HG02571 (cell line): ENCODE results near the gene ANXA4.
A peak's percentile ranks its signal among the peaks of the same experiment; 100 is the strongest.
"Not testable (repeated sequence)": the region's sequence is repeated elsewhere in the genome, so short reads cannot be mapped to it uniquely, and the experiment has no call there.

Experiments used
- ATAC-seq: cut with Tn5 transposase; IDR thresholded peaks from one replicate; pipeline ENCODE4 v1.9.1; 2021; ENCODE audit warnings: mild to moderate bottlenecking, moderate library complexity; ENCODE audit not compliant: unreplicated experiment

The ANXA4 gene

DNA sequence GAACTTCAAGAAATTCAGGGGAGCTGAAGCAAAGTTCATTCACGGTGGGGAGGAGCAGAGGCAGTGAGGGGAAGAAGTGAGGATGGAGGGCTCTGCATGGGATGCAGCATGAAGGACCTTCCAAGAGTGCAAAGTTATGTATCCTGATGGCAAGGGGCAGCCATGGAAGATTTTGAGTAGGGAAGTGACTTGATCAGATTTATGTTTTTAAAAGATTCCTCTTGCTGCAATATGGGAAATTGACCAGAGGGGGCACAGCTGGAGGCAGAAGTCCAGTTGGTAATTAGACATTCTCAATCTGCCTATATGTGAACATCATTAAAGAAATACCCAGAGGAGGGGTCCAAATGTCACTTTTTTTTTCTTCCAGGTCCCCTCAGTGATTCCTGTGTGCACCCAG, 21.5 kb upstream of the ANXA4 start:
- no peak for ATAC-seq

DNA sequence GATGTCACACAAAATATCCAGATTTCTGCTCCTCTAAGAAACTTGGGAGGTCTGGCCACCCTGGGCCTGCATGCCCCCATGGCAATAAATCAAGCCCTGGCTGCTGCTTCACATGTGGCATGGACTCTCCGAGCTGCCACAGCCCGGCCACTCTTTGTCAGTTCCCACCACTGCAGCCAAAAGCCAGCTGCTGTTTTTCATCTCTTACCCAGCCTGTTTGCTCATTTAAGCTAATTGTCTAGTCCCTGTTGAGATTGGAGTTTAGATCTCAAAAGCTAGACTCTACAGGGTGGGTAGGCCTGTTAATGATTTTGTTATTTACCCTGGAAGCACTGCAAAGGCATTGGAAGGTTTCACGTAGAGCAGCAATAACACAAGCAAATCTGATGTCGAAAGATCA, 20.9 kb upstream of the ANXA4 start:
- ATAC-seq: no peak

DNA sequence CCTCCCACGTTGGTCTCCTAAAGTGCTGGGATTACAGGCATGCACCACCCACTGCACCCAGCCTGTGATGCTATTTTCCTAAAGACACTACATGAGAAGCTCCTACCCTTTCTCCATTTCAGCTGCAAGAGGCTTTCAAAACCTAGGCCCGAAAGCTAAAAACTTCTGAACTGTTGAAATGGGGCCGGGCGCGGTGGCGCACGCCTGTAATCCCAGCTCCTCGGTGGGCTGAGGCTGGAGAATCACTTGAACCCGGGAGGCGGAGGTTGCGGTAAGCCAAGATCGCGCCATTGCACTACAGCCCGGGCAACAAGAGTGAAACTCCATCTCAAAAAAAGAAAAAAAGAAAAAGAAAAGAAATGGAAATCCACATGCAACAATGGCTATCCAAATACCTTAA, 18.1 kb upstream of the ANXA4 start:
- ATAC-seq: no peak

DNA sequence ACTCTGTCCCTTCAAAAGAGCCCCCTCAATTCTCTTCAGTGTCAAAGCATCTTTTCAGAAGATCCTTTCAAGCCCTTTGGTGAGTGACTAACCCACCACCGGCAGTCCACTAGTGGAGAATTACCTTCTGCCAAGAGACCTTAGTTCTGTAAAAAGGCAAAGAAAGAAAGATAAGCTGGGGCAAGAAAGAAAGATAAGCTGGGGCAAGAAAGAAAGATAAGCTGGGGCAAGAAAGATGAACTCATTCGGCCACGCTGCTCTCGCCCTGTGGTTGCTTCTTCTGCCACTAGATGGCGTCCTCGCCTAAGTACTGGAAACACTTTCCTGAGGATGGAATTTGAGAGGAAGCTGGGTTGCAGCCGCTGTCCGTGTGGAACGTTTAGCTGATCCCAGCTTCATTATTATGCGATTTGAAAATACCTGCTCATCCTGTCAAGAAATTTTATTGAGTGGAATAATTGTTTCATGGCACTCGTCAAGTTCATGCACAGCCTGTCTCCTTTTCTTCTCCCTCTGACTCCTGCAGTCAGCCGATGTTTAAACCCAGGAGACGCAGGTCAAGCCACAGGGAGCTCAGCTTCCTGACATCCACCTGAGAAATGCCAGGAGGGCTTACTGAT, 17.3 kb upstream of the ANXA4 start:
- ATAC-seq: peak; percentile 59

DNA sequence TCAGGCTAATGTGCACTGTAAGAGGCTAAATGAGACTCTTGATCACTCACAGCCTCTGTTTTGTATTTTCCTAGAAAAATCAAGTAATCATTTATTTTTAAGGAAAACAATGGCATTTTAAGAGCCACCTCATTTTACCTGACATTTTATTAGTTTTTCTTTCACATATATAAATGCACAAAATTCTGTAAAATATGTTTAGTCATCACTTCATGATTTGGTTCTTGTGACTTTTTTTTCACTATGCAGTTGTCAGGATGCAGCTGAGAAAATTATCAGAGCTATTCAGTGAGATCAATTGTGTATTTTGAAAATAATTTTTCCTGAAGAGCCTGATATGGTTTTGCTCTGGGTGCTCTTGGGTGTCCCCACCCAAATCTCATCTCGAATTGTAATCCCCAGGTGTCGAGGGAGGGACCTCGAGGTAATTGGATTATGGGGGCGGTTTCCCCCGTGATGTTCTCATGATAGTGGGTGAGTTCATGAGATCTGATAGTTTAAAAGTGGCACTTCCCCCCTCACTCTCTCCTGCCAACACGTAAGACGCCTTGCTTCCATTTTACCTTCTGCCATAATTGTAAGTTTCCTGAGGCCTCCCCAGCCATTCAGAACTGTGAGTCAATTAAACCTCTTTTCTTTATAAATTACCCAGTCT, 16.1 kb upstream of the ANXA4 start:
- no peak for ATAC-seq

DNA sequence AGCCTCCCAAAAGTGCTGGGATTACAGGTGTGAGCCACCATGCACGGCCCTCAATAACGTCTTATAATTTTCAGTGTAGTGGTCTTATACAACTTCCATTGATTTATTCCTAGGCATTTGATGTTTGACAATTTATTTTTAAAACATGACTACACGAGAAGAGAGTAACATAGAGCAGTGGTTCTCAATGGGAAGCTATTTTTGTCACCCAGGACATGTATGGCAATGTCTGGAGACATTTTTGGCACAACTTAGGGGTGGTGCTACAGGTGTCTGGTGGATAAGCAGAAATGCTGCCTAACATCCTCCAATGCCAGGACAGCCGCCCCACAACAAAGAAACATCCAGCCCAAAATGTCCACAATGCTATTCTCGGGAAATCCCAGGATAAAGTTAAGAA, 12.7 kb upstream of the ANXA4 start:
- ATAC-seq: no peak

DNA sequence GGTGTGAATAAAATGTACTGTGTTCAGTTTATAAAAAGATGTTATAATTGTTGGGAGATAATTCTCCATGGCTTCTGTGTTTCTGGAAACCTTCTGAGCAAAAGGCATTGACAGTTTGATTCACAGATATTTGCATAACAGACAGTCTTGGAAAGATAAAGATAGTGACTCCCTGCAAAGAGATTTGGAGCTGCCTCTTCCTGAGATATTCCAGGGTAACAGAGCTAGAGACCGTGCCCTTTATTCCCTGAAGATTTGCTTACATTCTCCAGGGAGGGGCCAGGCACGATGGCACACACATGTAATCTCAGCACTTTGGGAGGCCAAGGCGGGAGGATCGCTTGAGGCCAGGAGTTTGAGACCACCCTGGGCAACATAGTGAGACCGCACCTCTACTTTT, 12.2 kb upstream of the ANXA4 start:
- ATAC-seq: no peak

DNA sequence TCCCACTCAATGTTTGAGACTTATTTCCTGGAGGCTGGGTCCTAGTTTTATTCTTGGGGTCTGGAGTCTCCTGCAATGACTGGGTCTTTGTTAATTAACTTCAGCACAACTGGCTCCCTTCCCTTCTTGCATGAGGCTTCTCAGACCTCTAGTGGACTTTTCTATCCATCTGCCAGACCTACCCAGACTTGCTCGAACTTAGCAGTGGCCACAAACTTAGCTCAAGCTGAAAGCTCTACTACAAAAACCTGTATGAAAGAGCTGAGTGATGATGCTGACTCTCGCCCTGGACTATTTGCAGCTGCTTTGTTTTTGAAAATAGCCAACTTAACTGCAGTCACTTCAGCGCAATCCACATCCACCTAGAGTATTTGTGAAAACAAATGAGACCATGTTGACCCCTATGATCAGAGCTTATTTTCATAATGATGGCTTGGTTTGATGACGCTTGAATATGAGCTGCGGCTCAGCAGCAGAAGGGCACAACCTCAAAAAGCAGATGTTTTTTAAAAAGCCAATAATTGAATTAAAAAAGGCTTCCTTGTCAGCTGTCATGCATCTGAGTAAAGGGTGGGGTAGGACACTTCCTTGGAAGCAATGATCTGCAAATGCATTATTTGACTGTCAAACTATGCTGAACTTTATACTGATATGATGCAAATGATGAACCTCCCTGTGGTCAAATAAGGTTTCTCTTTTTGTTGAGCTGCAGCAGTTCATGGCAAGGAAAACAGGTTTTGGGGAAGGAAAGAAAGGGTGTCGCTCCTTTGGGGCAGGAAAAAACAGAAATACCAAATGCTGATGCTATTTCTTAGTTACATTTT, 10.6 kb upstream of the ANXA4 start:
- no peak for ATAC-seq

DNA sequence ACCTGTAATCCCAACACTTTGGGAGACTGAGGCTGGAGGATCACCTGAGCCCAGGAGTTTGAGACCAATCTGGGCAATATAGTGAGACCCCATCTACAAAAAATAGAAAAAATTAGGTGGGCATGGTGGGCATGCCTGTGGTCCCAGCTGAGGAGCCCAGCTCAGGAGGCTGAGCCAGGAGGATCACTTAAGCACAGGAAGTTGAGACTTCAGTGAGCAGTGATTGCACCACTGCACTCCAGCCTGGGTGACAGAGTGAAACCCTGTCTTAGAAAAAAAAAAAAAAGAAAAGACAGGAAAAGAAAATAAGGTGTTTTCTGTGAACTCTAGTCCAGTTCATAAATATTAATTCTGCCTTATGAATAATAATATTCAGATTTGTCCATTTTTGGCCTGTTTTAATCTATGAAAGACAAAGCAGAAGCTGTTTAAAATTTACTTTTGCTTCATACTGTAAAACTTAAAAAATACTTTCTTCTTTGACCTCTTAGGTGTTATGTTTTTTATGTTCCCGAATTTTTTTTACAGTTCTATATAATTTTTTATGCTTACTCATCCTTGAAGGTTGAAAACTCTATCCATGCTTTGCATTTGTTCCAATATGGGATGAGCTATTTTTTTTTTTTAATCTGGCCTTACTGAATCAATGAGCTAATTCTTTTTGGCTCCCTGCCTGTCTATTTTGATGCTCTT, 8.4 kb upstream of the ANXA4 start:
- no peak for ATAC-seq

DNA sequence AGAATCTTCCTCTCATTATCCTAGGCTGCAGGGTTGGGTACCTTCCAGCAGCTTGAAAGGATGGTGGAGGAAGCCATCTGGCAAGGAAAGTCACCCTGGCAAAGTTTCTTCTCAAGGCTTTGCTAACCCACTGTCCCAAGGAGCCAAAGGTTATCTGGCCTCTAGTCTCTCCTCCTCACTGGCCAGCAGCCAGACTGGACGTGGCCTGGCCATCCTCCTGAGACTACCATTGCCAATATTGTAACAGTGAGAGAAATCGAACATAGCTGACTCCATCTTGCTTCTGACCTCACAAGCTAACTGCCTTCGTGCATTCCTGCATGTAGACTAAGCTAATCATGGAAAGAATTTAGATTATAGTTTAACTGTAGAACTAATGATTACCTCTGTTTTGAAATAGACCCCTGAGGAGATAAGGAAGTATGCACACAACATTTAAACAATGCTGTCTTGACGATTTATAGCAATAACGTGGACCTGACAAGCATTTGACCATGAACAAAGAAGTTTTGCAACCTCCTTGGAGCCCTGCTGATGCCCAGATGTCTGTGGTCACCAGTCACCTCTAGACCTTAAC, 7.8 kb upstream of the ANXA4 start:
- ATAC-seq: no peak

DNA sequence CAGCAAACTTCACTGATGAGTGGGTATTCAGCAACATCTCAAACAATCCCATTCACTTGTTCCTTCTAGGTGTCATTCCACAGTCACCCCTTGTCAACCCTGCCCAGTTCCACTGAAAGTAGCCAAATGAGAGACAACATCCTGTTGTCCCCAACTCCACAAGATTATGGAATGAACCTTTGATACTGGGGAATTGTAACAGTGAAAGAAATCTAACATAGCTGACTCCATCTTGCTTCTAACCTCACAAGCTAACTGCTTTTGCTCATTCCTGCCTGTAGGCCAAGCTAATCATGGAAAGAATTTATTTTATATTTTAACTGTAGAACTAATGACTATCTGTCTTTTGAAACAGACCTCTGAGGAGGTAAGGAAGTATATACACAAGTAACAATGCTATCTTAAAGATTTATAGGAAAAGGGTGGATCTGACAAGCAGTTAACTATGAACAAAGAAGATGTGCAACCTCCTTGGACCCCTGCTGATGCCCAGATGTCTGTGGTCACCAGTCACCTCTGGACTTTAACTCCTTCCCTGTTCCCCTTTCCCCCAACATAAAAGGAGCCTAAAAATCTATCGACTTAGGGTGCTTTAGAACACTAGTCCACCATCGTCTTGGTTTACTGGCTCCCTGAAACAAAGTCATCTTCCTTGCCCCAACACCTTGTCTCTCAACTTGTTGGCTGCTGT, 6.9 kb upstream of the ANXA4 start:
- no peak for ATAC-seq

DNA sequence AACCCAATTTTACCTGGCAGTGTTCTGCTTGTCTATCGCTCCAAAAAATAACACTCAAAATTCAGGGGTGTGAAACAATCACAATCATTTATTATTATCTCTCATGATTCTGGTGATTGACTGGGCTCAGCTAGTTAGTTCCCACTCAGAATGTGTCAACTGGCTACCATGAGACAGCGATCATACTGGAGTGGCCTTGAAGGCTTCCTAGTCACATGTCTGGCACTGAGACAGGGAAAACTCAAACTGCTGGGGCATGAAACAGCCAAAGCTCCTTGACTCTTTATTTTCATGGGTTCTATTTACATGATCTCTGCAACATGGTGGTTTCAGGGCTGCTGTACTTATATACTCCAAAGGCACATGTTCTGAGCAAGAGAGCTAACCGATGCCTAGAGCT, 6.2 kb upstream of the ANXA4 start:
- ATAC-seq: no peak

DNA sequence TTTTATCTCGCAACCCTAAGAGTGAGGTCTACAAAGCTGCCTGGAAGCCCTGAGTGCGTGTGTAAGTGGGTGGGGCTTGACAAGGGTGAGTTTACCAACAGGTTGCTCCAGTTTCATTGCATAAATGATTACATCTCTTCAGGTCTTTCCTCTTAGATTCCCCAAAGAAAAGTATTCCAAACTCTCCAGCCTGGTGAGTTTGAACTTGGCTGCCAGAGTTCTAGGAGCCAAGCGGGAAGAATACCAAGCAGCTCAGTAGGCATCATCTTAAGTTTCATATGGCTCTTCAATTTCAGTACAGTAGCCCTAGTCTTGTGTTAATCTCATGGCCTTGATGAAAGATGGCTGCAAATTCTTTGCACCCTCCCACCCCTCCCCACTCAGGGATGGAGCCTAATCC, 3.8 kb upstream of the ANXA4 start:
- not testable (repeated sequence) for ATAC-seq

DNA sequence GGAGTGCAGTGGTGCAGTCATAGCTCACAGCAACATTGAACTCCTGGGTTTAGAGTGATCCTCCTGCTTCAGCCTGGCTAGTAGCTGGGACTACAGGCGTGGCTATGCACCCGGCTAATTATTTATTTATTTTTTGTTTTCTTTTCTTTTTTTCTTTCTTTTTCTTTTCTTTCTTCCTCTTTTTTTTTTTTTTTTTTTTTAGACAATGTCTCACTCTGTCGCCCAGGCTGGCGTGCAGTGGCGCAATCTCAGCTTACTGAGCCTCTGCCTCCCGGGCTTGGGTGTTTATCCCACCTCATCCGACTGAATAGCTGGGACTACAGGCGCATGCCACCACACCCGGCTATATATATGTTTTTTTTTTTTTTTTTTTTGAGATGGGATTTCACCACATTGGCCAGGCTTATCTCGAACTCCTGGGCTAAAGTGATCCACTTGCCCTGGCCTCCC, 1.4 kb upstream of the ANXA4 start:
- ATAC-seq: no peak

DNA sequence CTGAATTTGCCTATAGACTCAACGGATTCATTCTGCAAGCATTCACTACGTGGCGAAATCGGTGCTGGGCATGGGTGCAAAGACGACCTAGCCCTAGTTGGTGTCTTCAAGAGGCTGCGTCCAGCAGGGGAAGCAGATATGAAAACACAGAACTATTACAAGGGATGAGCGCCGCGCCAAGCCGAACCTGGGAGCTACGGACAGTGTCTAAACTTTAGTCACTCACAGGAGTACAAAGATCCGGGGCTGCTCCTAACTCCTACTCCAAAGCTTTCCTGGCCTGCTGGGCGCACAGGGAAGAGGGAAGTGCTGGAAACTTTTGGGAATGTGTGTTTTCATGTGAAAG, 732 bp upstream of the ANXA4 start:
- ATAC-seq: no peak

DNA sequence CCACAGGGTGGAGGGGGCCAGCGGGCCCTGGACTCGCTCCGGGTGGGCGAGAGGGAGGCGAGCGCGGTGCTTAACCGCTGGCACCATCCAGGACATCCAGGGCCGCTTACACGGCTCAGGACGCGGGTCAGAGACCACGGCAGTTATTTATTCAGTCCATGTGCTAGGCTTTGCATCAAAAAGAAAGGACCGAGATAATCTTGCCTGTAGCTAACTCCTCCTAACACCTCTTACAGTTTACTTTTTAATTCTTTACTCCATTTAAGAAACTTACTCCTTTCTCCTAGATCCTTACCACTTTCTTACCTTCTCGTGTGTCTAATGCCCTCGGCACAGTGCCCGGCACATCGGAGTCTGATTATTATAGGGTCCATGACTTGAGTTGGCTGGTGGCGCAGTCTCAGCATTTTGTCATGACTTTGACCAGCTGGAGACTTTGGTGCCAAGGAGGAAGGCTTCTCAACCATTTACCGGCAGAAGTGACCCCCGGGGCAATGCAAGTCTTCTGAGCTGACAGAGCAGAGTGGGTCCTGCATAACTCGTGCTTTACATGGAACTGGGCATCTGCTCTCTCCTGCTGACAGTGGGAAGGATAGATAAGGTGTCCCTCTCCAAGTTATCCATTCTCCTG, 503 bp downstream of the ANXA4 start:
- peak; percentile 39 for ATAC-seq

DNA sequence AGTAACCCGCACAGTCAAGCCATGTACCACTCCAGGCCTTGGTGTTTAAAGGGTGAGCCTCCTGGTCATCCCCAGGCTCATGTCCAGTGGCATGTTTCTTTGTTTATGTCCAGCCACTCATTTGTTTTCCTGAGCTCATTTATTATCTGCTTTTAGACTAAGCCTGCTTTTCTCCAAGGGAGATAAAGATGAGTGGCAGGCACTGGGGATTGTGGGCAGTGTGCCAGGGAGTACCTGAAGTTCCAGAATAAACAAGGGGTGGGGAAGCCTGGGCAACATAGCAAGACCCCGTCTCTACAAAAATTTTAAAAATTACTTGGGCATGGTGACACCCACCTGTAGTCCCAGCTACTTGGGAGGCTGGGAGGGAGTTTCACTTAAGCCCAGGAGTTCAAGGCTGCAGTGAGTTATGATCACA, 1.9 kb downstream of the ANXA4 start:
- no peak for ATAC-seq

DNA sequence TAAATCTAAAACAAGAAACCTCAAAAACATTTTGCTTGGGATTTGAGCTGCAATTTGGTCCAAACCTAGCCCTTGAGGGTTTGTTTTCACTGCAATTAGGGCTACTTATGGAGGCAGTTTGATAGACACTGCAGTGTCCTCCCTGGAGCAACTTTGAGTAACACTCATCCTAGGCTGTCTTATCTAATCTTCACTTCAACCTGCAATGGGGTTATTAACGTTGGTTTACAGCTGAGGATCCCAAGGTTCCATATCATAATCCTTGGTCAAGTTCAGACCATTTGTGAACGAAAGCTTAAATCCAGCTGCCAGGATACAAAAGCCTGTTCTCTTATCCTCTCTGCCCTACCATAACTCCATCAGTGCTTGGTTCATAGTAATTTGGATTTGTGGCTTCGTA, 2.5 kb downstream of the ANXA4 start:
- ATAC-seq: no peak

DNA sequence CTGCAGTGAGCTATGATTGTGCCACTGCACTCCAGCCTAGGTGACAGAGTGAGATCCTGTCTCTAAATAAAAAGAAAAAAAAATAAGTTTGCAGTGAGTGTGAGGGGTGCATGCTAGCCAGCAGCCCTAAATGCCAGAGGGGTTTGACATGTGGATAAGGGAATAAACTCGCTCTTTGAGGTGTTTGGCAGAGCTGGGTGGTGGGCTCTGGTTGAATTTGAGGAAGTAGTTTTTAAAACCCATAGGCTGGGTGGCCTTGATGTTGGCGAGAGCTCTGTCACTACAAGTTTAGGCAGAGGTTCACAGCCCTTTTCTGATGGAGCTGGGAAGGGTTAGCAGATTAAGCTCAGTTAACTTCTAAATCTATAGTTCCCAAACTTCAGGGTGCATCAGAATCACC, 3.1 kb downstream of the ANXA4 start:
- no peak for ATAC-seq

DNA sequence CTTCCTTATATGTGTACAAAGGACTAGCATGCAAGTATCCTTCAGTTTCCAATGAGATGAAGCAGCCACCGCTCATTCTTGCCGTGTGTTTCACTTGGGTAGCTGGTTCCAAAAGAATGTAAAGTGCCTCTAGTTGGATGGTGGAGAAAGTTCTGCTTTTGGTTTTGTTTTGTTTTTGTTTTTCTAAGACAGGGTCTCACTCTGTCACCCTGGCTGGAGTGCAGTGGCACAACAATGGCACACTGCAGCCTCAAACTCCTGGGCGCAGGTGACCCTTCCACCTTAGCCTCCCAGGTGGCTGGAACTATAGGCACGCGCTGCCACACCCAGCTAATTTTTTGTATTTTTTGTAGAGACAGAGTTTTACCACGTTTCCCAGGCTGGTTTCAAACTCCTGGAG, 8.3 kb downstream of the ANXA4 start:
- ATAC-seq: no peak
